Bronchial epithelial cell (primary cell): ENCODE data around the gene TBC1D9B. TPM values are rescaled to one million over a fixed set of nuclear protein-coding genes. Genes with fewer than 3 reads are reported as not detected.

ENCODE experiments used
- DNase-seq: peaks from one replicate; pipeline ENCODE4 v3.0.0-alpha.2; 2010; ENCODE audit warnings: low read depth
- FAIRE-seq: peaks from 2 replicates; lab custom pipeline; 2011; peaks lifted over from hg19 to GRCh38; lab: Jason Lieb, UNC
- H3K27me3 ChIP-seq: 2 replicates; pipeline ENCODE4 v1.5.1; 2011; ENCODE audit warnings: low read length; ENCODE audit not compliant: control insufficient read depth, insufficient read depth
- H3K36me3 ChIP-seq: 2 replicates; pipeline ENCODE4 v1.5.1; 2011; ENCODE audit warnings: low read length; ENCODE audit not compliant: control insufficient read depth, insufficient read depth
- H3K4me3 ChIP-seq: 2 replicates; pipeline ENCODE4 v1.5.1; 2011; ENCODE audit warnings: mild to moderate bottlenecking, low read depth, low read length, control low read depth
- total RNA-seq: library from RNA; depleted of rRNA; stranded (reverse); fragments of >200 nt; gene quantifications from 2 replicates; pipeline ENCODE4 v1.2.1, GENCODE V29; 2014
- TF ChIP-seq, protein P1 (sequence below): IDR thresholded peaks from 2 replicates; pipeline ENCODE4 v1.5.1; 2011; ENCODE audit warnings: mild to moderate bottlenecking, moderate library complexity, low read length, control low read depth, inconsistent platforms; ENCODE audit not compliant: insufficient read depth, severe bottlenecking

TBC1D9B gene
- 37.6 and 45.2 TPM in 2 replicates for total RNA-seq

DNA sequence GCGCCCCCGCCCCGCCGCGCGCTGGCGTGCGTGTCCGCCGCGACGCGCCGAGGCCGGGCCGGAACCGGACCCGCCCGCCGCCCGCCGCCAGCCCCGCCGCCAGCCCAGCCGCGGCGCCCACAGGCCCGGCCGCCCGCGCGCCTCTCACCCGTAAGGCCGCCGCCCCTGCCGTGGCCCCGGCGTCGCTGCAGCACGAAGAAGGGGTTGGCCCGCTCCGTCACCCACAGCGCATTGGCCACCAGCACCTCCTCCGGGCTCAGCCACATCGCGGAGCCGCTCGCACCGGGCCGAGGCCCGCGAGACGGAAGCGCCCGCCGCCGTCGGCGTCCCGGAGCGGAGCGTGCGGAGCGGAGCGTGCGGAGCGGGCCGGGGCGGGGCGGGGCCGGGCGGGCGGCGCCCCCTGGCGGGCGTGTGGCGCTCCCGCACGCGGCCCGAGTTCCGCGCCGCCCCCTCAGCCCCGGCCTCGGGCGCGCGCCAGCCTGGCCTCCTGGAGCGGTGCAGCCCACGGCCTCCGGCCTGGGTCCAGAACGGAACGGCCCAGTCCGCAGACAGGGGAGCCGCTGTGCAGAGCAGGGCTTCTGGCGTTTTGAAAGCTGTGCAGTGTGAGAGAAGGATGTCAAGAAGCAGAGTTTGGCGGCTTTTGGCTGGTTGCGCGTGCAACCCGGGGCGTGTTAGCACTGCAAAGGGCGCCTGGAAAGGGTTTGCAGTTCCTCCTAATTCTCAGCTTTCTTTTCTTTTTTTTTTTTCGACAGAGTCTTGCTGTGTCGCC is at the start of gene TBC1D9B:
TSS of gene TBC1D9B (minus strand) at position 342 of the 769 bp plus-strand sequence. CDS start at position 266, 76 bp downstream.
- Histone ChIP-seq H3K4me3 (peak within 1 kb of the TSS; percentile 64), H3K36me3 (peaks cover 13% of the 10 kb centered on the region), H3K27me3 (no peaks in the 10 kb centered on the region)
- DNase-seq (peak; percentile 5), FAIRE-seq (no peak)
- TF ChIP-seq, protein P1, sequence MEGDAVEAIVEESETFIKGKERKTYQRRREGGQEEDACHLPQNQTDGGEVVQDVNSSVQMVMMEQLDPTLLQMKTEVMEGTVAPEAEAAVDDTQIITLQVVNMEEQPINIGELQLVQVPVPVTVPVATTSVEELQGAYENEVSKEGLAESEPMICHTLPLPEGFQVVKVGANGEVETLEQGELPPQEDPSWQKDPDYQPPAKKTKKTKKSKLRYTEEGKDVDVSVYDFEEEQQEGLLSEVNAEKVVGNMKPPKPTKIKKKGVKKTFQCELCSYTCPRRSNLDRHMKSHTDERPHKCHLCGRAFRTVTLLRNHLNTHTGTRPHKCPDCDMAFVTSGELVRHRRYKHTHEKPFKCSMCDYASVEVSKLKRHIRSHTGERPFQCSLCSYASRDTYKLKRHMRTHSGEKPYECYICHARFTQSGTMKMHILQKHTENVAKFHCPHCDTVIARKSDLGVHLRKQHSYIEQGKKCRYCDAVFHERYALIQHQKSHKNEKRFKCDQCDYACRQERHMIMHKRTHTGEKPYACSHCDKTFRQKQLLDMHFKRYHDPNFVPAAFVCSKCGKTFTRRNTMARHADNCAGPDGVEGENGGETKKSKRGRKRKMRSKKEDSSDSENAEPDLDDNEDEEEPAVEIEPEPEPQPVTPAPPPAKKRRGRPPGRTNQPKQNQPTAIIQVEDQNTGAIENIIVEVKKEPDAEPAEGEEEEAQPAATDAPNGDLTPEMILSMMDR: peak; percentile 29

DNA sequence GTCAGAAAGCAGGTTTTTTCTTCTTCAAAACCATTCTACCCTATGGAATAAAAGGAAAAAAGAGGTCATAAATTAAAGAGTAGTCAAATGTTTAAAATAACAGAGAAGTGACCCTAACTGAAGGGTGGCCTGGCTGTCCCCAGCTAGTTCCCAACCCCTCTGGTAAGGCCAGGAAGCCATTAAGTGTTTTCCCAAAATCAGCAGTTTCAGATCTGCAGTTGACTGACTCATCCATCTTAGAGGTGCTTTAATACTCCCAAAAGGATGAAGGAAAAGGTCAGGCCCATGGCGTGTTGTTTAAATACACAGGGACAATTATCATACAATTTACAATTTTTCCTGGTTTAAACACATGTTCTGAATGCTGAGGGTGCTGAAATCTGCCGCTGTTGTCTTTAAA is 47.9 kb upstream of the TBC1D9B start:
- FAIRE-seq (no peak), DNase-seq (no peak)
- Histone ChIP-seq H3K36me3 (no peaks in the 10 kb centered on the region), H3K4me3 (no peak overlapping the region), H3K27me3 (no peaks in the 10 kb centered on the region)
- TF ChIP-seq, protein P1: no peak

DNA sequence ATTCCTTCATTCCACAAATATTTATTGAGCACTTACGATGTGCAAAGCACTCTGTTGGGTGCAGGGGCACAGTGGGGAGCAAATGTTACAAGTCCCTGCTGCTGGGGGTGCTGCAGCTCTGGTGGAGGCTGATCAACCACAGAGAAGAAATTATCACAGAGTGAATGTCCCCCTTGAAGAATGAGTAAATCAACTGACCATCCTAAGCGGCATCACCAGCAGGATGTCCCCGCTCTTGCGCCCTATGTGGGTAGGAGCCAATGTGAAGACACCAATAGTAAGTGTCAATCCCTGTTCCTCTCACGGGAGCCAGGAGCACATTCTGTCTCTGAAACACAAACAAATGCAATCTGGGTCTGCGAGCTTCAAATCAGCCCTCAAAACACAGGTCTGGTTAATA is 47.4 kb upstream of the TBC1D9B start:
- FAIRE-seq: no peak
- DNase-seq: no peak
- Histone ChIP-seq H3K27me3 (no peaks in the 10 kb centered on the region), H3K36me3 (no peaks in the 10 kb centered on the region), H3K4me3 (no peak overlapping the region)
- TF ChIP-seq, protein P1: no peak

DNA sequence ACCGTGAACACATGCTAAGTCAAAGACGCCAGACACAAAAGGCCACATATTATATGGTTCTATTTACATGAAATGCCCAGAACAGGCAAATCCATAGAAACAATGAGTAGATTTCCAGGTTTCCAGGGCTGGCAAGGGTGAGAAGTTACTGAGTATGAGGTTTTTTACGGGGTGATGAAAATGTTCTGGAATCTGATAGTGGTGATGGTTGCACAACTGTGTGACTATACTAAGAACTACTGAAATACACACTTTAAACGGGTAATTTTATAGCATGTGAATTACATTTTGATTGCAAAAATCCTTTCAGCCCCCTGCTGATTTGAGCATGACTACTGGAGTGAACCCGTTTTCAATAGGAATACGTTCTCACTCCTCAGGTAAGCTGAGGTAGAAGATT is 46.7 kb upstream of the TBC1D9B start:
- H3K36me3 ChIP-seq: no peaks in the 10 kb centered on the region
- no peak for FAIRE-seq
- TF ChIP-seq, protein P1: no peak
- no peak for DNase-seq
- no peaks in the 10 kb centered on the region for H3K27me3 ChIP-seq
- no peak overlapping the region for H3K4me3 ChIP-seq

DNA sequence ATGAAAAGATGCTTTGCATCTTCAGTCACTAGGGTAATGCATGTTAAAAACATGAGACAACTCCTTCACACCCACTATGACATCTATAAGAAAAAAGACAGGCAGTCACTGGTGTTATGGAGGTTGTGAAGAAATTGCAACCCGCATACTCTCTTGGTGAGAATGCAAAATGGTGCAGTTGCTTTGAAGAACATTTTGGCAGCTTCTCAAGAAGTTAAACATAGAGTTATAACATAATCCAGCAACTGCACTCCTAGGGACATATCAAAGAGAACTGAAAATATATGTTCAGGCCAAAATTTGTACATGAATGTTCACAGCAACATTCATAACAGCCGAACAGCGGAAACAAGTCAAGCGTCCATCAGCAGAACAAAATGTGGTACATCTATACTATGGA is 46.3 kb upstream of the TBC1D9B start:
- no peaks in the 10 kb centered on the region for H3K36me3 ChIP-seq
- no peak overlapping the region for H3K4me3 ChIP-seq
- FAIRE-seq: no peak
- no peaks in the 10 kb centered on the region for H3K27me3 ChIP-seq
- TF ChIP-seq, protein P1: no peak
- no peak for DNase-seq
